ENCODE data around the gene SPAG6. TPM values are rescaled to one million over a fixed set of nuclear protein-coding genes. Genes with fewer than 3 reads are reported as not detected.

The SPAG6 gene
- total RNA-seq, 2 donors from 2014 or later, result not detected

DNA sequence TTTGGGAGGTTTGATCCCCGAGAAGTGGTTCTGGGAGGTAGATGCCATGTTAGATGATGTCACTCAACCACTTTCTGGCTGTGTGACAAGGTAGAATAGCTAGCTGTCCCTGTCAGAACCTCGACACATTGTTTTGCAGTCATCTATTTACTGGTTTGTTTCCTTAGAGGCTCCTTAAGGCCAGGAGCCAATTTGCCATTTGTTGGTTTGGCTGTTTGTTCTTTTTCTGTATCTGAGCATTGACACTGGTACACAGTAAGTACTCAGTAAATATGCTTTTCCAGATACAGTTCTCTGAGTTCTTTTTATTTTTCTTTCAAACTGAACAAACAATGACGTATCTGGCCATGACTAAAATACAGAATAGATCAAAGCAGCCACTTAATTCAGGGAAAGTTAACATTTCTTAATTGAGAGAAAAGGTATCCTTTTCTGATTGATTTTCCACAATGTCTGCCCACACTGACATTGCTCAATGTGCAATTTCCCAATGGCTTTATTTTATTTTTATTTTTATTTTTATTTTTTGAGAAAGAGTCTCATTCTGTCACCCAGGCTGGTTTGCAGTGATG lies 121.6 kb downstream of the SPAG6 start:
- DNase-seq (ENCODE audit: low spot score) (no peak), ATAC-seq (ENCODE audit: insufficient number of reproducible peaks, low FRiP score, low read depth) (no peak)
- Histone ChIP-seq H3K27me3 (replicated peaks; ENCODE audit: insufficient read depth) (no peaks in the 10 kb centered on the region), H3K9me3 (no peaks in the 10 kb centered on the region), H3K36me3 (no peaks in the 10 kb centered on the region), H3K4me1 (ENCODE audit: control insufficient read depth in 1 of 2, low read depth in 2 of 2) (no peaks in the 10 kb centered on the region), H3K4me3 (no peak overlapping the region), H3K27ac (no peak overlapping the region)
- TF ChIP-seq, protein P1, sequence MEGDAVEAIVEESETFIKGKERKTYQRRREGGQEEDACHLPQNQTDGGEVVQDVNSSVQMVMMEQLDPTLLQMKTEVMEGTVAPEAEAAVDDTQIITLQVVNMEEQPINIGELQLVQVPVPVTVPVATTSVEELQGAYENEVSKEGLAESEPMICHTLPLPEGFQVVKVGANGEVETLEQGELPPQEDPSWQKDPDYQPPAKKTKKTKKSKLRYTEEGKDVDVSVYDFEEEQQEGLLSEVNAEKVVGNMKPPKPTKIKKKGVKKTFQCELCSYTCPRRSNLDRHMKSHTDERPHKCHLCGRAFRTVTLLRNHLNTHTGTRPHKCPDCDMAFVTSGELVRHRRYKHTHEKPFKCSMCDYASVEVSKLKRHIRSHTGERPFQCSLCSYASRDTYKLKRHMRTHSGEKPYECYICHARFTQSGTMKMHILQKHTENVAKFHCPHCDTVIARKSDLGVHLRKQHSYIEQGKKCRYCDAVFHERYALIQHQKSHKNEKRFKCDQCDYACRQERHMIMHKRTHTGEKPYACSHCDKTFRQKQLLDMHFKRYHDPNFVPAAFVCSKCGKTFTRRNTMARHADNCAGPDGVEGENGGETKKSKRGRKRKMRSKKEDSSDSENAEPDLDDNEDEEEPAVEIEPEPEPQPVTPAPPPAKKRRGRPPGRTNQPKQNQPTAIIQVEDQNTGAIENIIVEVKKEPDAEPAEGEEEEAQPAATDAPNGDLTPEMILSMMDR (IDR thresholded peaks at IDR 0.05), result no peak

Other genes starting within 250 kb of the SPAG6 start
- not detected for gene EBLN1, start 127.5 kb upstream of the SPAG6 start, total RNA-seq
- 10 to 100 TPM; 12.6 to 90.4 TPM for gene COMMD3, start 29.1 kb upstream of the SPAG6 start, total RNA-seq
- gene BMI1, start 24.4 kb upstream of the SPAG6 start, total RNA-seq, result 10 to 100 TPM; 55.9 to 79.4 TPM